ENCODE measurements around the gene MFRP. TPM values are rescaled to one million over a fixed set of nuclear protein-coding genes. Genes with fewer than 3 reads are reported as not detected.
A peak's percentile ranks its signal among the peaks of the same experiment; 100 is the strongest.

MFRP gene
- total RNA-seq, 1 experiment from 2014 or later = not detected

- POLR2A ChIA-PET = interaction anchor here (1.0 to 3.9 kb wide), 5 partner anchors 16 to 39 kb away, joined by 3 to 35 read pairs (median 9); partner anchors contain the start of gene MCAM
These were observed 7.4 kb downstream of the MFRP start for GRCh38 chr11:119338965-119339588.

DNA sequence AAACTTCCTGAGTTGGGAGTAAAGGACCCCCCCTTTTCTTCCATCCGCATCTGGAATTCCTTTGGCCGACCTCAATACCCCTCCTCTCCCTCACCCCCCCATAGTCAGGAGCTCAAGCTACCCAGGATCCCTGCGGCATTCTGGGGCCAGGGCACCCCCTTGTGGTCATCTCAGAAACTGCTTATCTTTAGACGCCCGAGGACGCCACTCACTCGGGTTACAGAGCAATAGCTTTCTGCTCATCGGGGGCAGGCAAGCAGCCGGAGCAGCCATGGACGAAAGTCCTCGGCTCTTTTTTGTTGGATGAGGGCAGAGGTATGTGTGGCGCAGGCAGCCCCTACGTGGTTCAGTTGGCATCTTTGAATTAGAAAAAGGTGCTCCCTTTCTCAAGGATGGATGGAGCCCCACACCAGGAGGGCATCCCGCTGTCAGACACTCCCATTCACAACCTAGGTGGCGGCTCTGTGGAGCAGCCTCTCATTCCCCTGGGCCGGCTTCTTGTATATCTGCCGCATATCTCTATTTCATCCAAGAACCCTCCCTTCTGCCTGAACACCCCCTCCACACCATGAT lies 8.1 kb downstream of the MFRP start:
- POLR2A ChIA-PET = interaction anchor here (0.5 to 3.9 kb wide), 14 partner anchors 15 to 1252 kb away, joined by 3 to 35 read pairs (median 4); partner anchors contain the start of genes MCAM and THY1
- ATAC-seq = peak; percentile 31
- Mint-ChIP-seq H3K4me3 (peak overlapping the region; percentile 100), H3K36me3 (peaks cover 7% of the 10 kb centered on the region), H3K27ac (peak overlapping the region; percentile 96), H3K4me1 (peaks cover 55% of the 10 kb centered on the region), H3K9me3 (no peaks in the 10 kb centered on the region), H3K27me3 (ENCODE audit: low read depth) (peaks cover 41% of the 10 kb centered on the region)
- CTCF ChIA-PET = interaction anchor here (0.5 to 10.4 kb wide), 76 partner anchors 10 to 1276 kb away, joined by 3 to 387 read pairs (median 4); partner anchors contain the start of genes C2CD2L, CBL, DPAGT1 and HINFP
- DNase-seq (ENCODE audit: low spot score) = peak; percentile 89
- TF ChIP-seq, protein P1, sequence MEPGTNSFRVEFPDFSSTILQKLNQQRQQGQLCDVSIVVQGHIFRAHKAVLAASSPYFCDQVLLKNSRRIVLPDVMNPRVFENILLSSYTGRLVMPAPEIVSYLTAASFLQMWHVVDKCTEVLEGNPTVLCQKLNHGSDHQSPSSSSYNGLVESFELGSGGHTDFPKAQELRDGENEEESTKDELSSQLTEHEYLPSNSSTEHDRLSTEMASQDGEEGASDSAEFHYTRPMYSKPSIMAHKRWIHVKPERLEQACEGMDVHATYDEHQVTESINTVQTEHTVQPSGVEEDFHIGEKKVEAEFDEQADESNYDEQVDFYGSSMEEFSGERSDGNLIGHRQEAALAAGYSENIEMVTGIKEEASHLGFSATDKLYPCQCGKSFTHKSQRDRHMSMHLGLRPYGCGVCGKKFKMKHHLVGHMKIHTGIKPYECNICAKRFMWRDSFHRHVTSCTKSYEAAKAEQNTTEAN (CRISPR knock-in tag; IDR thresholded peaks at IDR 0.05) = no peak
- peak; percentile 68 for TF ChIP-seq CTCF (IDR thresholded peaks at IDR 0.05)

More at GRCh38 chr11:119338965-119339588, 7.4 kb downstream of the MFRP start:
- TF ChIP-seq NR1H2 (CRISPR knock-in tag; IDR thresholded peaks at IDR 0.05) = 0 out of 2 replicates have a peak, but pooled peaks have one; percentile 17
- no peak for TF ChIP-seq TCF7 (CRISPR knock-in tag; IDR thresholded peaks at IDR 0.05; ENCODE audit: low read depth)
- no peak for DNase-seq (ENCODE audit: low spot score)
- H3K36me3 Mint-ChIP-seq = peaks cover 7% of the 10 kb centered on the region
- peak overlapping the region; percentile 100 for H3K4me3 Mint-ChIP-seq
- no peak for ATAC-seq
- H3K4me1 Mint-ChIP-seq = peaks cover 52% of the 10 kb centered on the region
- CTCF ChIA-PET = interaction anchor here (0.5 to 10.4 kb wide), 57 partner anchors 9 to 679 kb away, joined by 3 to 387 read pairs (median 6); partner anchors contain the start of genes CBL, DPAGT1, HINFP and HMBS
- peaks cover 46% of the 10 kb centered on the region for H3K27me3 Mint-ChIP-seq (ENCODE audit: low read depth)
- H3K27ac Mint-ChIP-seq = no peak overlapping the region
- no peaks in the 10 kb centered on the region for H3K9me3 Mint-ChIP-seq

DNA sequence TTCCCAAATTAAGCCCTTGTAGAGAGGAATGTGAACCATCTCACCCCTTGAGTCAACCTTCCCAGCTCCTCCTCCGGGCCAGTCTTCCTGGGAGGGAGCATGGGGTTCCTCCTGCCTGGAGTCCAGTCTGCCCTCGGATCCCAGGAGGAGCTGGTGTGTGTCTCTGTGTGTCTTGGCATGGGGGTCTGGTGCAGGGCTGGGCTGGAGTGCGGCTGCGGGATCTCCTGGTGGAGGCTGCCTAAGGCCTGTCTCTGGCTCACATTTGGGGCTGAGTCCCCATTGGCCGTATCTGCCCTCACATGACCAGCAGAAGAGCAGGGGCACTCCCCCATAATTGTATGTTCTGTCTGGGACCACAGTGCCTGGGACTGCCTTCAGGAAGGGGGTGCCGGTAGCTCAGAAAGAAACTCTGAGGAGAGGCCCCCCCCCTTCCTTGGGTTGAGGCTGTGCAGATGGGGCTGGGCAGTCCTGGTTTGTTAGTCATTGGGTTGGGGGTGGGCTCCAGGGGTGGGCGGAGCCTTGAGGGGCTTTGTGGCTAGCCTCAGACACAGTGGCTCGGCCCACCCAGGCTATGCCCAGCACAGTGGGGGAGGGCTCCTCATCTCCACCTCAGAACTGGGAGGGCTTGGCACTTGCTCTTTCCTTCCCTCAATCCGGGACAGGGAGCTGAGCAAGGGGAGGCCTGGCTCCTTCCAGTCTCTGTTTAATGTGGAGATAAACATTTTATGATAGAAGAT lies 8.8 kb downstream of the MFRP start:
- Mint-ChIP-seq H3K4me3 (peak overlapping the region; percentile 100), H3K9me3 (no peaks in the 10 kb centered on the region), H3K4me1 (peaks cover 57% of the 10 kb centered on the region), H3K27me3 (ENCODE audit: low read depth) (peaks cover 34% of the 10 kb centered on the region), H3K36me3 (peaks cover 7% of the 10 kb centered on the region), H3K27ac (peak overlapping the region; percentile 96)
- ChIA-PET CTCF (interaction anchor here (0.6 to 10.4 kb wide), 72 partner anchors 9 to 1275 kb away, joined by 3 to 387 read pairs (median 4); partner anchors contain the start of genes C2CD2L, CBL, DPAGT1 and HINFP), POLR2A (interaction anchor here (0.6 to 3.9 kb wide), 12 partner anchors 14 to 854 kb away, joined by 3 to 35 read pairs (median 4); partner anchors contain the start of genes MCAM and THY1)
- DNase-seq (ENCODE audit: low spot score) (peak; percentile 71), ATAC-seq (peak; percentile 31)
- TF ChIP-seq NFYB (CRISPR knock-in tag; conservative IDR thresholded peaks at IDR 0.05; ENCODE audit: low read depth) (peak; percentile 38; the same call in 1 of the 2 replicates), NR2C2 (CRISPR knock-in tag; IDR thresholded peaks at IDR 0.05) (no peak), HMGXB4 (CRISPR knock-in tag; IDR thresholded peaks at IDR 0.05) (no peak), ZNF425 (CRISPR knock-in tag; conservative IDR thresholded peaks at IDR 0.05) (no peak), MXD4 (CRISPR knock-in tag; IDR thresholded peaks at IDR 0.05; ENCODE audit: borderline replicate concordance) (no peak), SP1 (CRISPR knock-in tag; conservative IDR thresholded peaks at IDR 0.05) (no peak; the same call in 1 of the 2 replicates), USF1 (CRISPR knock-in tag; IDR thresholded peaks at IDR 0.05) (peak; percentile 87)
- TF ChIP-seq, protein P2, sequence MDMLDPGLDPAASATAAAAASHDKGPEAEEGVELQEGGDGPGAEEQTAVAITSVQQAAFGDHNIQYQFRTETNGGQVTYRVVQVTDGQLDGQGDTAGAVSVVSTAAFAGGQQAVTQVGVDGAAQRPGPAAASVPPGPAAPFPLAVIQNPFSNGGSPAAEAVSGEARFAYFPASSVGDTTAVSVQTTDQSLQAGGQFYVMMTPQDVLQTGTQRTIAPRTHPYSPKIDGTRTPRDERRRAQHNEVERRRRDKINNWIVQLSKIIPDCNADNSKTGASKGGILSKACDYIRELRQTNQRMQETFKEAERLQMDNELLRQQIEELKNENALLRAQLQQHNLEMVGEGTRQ (CRISPR knock-in tag; IDR thresholded peaks at IDR 0.05) = peak; percentile 88
